H9 (cell line): ENCODE results near the gene B9D2. TPM values are rescaled to one million over a fixed set of nuclear protein-coding genes. Genes with fewer than 3 reads are reported as not detected.
A peak's percentile ranks its signal among the peaks of the same experiment; 100 is the strongest.

Experiments
- DNase-seq: peaks from one replicate; pipeline ENCODE4 v3.0.0-alpha.2; 2017
- H2AFZ ChIP-seq: one replicate; pipeline ENCODE4 v1.6.1; 2013; ENCODE audit warnings: mild to moderate bottlenecking, low read length, control low read depth, moderate library complexity
- H2AK5ac ChIP-seq: 2 replicates; pipeline ENCODE4 v1.6.1; 2013; ENCODE audit warnings: low read length, control low read depth, mixed read lengths; ENCODE audit not compliant: insufficient read length
- H2BK120ac ChIP-seq: one replicate; pipeline ENCODE4 v1.6.1; 2013; ENCODE audit warnings: low read depth, mild to moderate bottlenecking, low read length, control low read depth, inconsistent platforms; ENCODE audit not compliant: poor library complexity, severe bottlenecking
- H2BK12ac ChIP-seq: 2 replicates; pipeline ENCODE4 v1.6.1; 2013; ENCODE audit warnings: low read length, control low read depth, mixed read lengths, low read depth; ENCODE audit not compliant: insufficient read length
- H2BK15ac ChIP-seq: 2 replicates; pipeline ENCODE4 v1.6.1; 2013; ENCODE audit warnings: low read depth, low read length, control low read depth
- H2BK20ac ChIP-seq: one replicate; pipeline ENCODE4 v1.6.1; 2013; ENCODE audit warnings: low read depth, mild to moderate bottlenecking, low read length, control low read depth, inconsistent platforms; ENCODE audit not compliant: poor library complexity, severe bottlenecking
- H2BK5ac ChIP-seq: 2 replicates; pipeline ENCODE4 v1.6.1; 2013; ENCODE audit warnings: low read length, control low read depth, mixed read lengths; ENCODE audit not compliant: insufficient read length
- H3K14ac ChIP-seq: 2 replicates; pipeline ENCODE4 v1.6.1; 2013; ENCODE audit warnings: low read length, control low read depth; ENCODE audit not compliant: insufficient read depth
- H3K18ac ChIP-seq: 2 replicates; pipeline ENCODE4 v1.6.1; 2013; ENCODE audit warnings: low read depth, mild to moderate bottlenecking, mixed read lengths, low read length, control low read depth; ENCODE audit not compliant: insufficient read length
- H3K23ac ChIP-seq: 2 replicates; pipeline ENCODE4 v1.6.1; 2013; ENCODE audit warnings: low read length, control low read depth, mixed read lengths, low read depth; ENCODE audit not compliant: insufficient read length
- H3K23me2 ChIP-seq: 2 replicates; pipeline ENCODE4 v1.6.1; 2013; ENCODE audit warnings: low read depth, mild to moderate bottlenecking, mixed read lengths, low read length, control low read depth; ENCODE audit not compliant: insufficient read length, poor library complexity, severe bottlenecking
- H3K27ac ChIP-seq: 2 replicates; pipeline ENCODE4 v1.5.1; 2013; ENCODE audit warnings: low read length, control low read depth, mixed read lengths, low read depth; ENCODE audit not compliant: insufficient read length
- H3K27me3 ChIP-seq: 2 replicates; pipeline ENCODE4 v1.6.1; 2013; ENCODE audit warnings: low read length, control low read depth, inconsistent platforms; ENCODE audit not compliant: insufficient read depth
- H3K4ac ChIP-seq: 2 replicates; pipeline ENCODE4 v1.6.1; 2013; ENCODE audit warnings: low read depth, mild to moderate bottlenecking, control low read depth, inconsistent platforms, low read length, moderate library complexity
- H3K4me1 ChIP-seq: 2 replicates; pipeline ENCODE4 v1.6.1; 2013; ENCODE audit warnings: low read length, control low read depth, inconsistent platforms; ENCODE audit not compliant: insufficient read depth
- H3K4me2 ChIP-seq: 2 replicates; pipeline ENCODE4 v1.6.1; 2013; ENCODE audit warnings: low read length, control low read depth, mixed read lengths; ENCODE audit not compliant: insufficient read length, insufficient read depth
- H3K56ac ChIP-seq: 2 replicates; pipeline ENCODE4 v1.6.1; 2013; ENCODE audit warnings: low read depth, mild to moderate bottlenecking, mixed read lengths, low read length, control low read depth; ENCODE audit not compliant: insufficient read length
- H3K79me1 ChIP-seq: 2 replicates; pipeline ENCODE4 v1.6.1; 2013; ENCODE audit warnings: low read depth, mild to moderate bottlenecking, moderate library complexity, low read length, control low read depth, inconsistent platforms; ENCODE audit not compliant: insufficient read depth, poor library complexity, severe bottlenecking
- H3K79me2 ChIP-seq: 2 replicates; pipeline ENCODE4 v1.6.1; 2013; ENCODE audit warnings: low read length, control low read depth, inconsistent platforms; ENCODE audit not compliant: insufficient read depth
- H3K9ac ChIP-seq: 2 replicates; pipeline ENCODE4 v1.6.1; 2013; ENCODE audit warnings: low read length, control low read depth, mixed read lengths; ENCODE audit not compliant: insufficient read length; ENCODE audit errors: extremely low read depth
- H3K9me3 ChIP-seq: one replicate; pipeline ENCODE4 v1.6.1; 2013; ENCODE audit warnings: low read depth, low read length, inconsistent platforms; ENCODE audit not compliant: control insufficient read depth
- H3T11ph ChIP-seq: one replicate; pipeline ENCODE4 v1.6.1; 2013; ENCODE audit warnings: mild to moderate bottlenecking, low read length, control low read depth, inconsistent platforms
- H4K20me1 ChIP-seq: one replicate; pipeline ENCODE4 v1.6.1; 2013; ENCODE audit not compliant: control insufficient read depth, insufficient read length, insufficient read depth
- H4K5ac ChIP-seq: 2 replicates; pipeline ENCODE4 v1.6.1; 2013; ENCODE audit warnings: low read depth, mild to moderate bottlenecking, mixed read lengths, low read length, control low read depth; ENCODE audit not compliant: insufficient read length
- H4K8ac ChIP-seq: replicated peaks from 2 replicates; pipeline ENCODE4 v1.6.1; 2013; ENCODE audit warnings: low read length, control low read depth, mixed read lengths, low read depth; ENCODE audit not compliant: insufficient read length
- H4K91ac ChIP-seq: 2 replicates; pipeline ENCODE4 v1.6.1; 2013; ENCODE audit warnings: low read depth, mild to moderate bottlenecking, moderate library complexity, mixed read lengths, low read length, control low read depth; ENCODE audit not compliant: insufficient read length
- H3K27ac Mint-ChIP-seq, 3 experiments: 2 replicates in 2 of 3; 3 replicates in 1 of 3; pipeline ENCODE4 v1.8.0; 2020 to 2021; ENCODE audit warnings: mixed read lengths in 3 of 3, mild to moderate bottlenecking in 1 of 3, moderate library complexity in 1 of 3
- H3K27me3 Mint-ChIP-seq: 2 replicates; pipeline ENCODE4 v1.8.0; 2021; ENCODE audit warnings: low read depth, mild to moderate bottlenecking, moderate library complexity, mixed read lengths
- H3K36me3 Mint-ChIP-seq, 3 experiments: 2 replicates in 2 of 3; 3 replicates in 1 of 3; pipeline ENCODE4 v1.8.0; 2020 to 2021; ENCODE audit warnings: low read depth in 3 of 3, mixed read lengths in 3 of 3; ENCODE audit not compliant: insufficient read depth in 1 of 3
- H3K4me1 Mint-ChIP-seq, 2 experiments: 2 replicates each; pipeline ENCODE4 v1.8.0; 2020; ENCODE audit warnings: mixed read lengths in 2 of 2
- H3K4me3 Mint-ChIP-seq, 2 experiments: 2 replicates in 1 of 2; 3 replicates in 1 of 2; pipeline ENCODE4 v1.8.0; 2020 to 2021; ENCODE audit warnings: mild to moderate bottlenecking in 2 of 2, mixed read lengths in 2 of 2, moderate library complexity in 1 of 2
- H3K9me3 Mint-ChIP-seq, 2 experiments: 2 replicates in 1 of 2; 3 replicates in 1 of 2; pipeline ENCODE4 v1.8.0; 2020; ENCODE audit warnings: mild to moderate bottlenecking in 2 of 2, mixed read lengths in 2 of 2, moderate library complexity in 1 of 2
- WGBS: extraction: QIAGEN DNeasy Blood & Tissue Kit; methylation state at CpG from one replicate; pipeline ENCODE4 v1.1.7; 2013; ENCODE audit warnings: missing lambda C conversion rate, low lambda C conversion rate, mixed read lengths; ENCODE audit not compliant: insufficient read length; ENCODE audit errors: extremely low coverage; 5-methylcytosine and 5-hydroxymethylcytosine counted together
- total RNA-seq: library from RNA; stranded (reverse); gene quantifications from 2 replicates; pipeline ENCODE4 v1.2.1, GENCODE V29; 2021
- TF ChIP-seq, protein P1 (sequence below): fragments of 200-600 bp; sonication (generic); conservative IDR thresholded peaks from 3 replicates; pipeline ENCODE4 v1.8.0; 2021; ENCODE audit warnings: antibody characterized with exemption, mild to moderate bottlenecking

The B9D2 gene
- total RNA-seq, 1 experiment from 2014 or later: 4.8 TPM

- Histone ChIP-seq H4K20me1 (no peaks in the 10 kb centered on the region), H2BK20ac (no peak overlapping the region), H4K8ac (no peak overlapping the region), H2BK15ac (no peak overlapping the region), H3K27ac (no peak overlapping the region), H3K18ac (no peak overlapping the region), H3K23me2 (peaks cover 26% of the 10 kb centered on the region), H2BK120ac (no peak overlapping the region), H2AK5ac (no peak overlapping the region), H3K9ac (no peak overlapping the region), H3K4ac (no peak overlapping the region), H3K79me1 (no peaks in the 10 kb centered on the region), H3K4me2 (peak overlapping the region; percentile 63), H3K23ac (no peak overlapping the region), H2BK12ac (no peak overlapping the region), H3K79me2 (no peaks in the 10 kb centered on the region), H2AFZ (no peak overlapping the region), H3K56ac (no peak overlapping the region), H2BK5ac (no peak overlapping the region), H3K4me1 (no peaks in the 10 kb centered on the region; the same call in 1 of the 2 replicates), H3T11ph (no peak overlapping the region), H4K91ac (no peak overlapping the region), H3K27me3 (peaks cover 10% of the 10 kb centered on the region; the same call in 1 of the 2 replicates), H4K5ac (no peak overlapping the region), H3K9me3 (no peaks in the 10 kb centered on the region), H3K14ac (no peak overlapping the region)
- peaks cover 44% of the 10 kb centered on the region for H3K27me3 Mint-ChIP-seq
- DNase-seq: no peak
- no peaks in the 10 kb centered on the region; a peak in 1 of 5 replicates for H3K9me3 Mint-ChIP-seq
- peak overlapping the region; percentile 75 to 93 for H3K4me3 Mint-ChIP-seq
- TF ChIP-seq, protein P1, sequence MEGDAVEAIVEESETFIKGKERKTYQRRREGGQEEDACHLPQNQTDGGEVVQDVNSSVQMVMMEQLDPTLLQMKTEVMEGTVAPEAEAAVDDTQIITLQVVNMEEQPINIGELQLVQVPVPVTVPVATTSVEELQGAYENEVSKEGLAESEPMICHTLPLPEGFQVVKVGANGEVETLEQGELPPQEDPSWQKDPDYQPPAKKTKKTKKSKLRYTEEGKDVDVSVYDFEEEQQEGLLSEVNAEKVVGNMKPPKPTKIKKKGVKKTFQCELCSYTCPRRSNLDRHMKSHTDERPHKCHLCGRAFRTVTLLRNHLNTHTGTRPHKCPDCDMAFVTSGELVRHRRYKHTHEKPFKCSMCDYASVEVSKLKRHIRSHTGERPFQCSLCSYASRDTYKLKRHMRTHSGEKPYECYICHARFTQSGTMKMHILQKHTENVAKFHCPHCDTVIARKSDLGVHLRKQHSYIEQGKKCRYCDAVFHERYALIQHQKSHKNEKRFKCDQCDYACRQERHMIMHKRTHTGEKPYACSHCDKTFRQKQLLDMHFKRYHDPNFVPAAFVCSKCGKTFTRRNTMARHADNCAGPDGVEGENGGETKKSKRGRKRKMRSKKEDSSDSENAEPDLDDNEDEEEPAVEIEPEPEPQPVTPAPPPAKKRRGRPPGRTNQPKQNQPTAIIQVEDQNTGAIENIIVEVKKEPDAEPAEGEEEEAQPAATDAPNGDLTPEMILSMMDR: no peak
- no peak overlapping the region for H3K27ac Mint-ChIP-seq
- peaks cover 20 to 22% of the 10 kb centered on the region in 2 experiments for H3K4me1 Mint-ChIP-seq
- peaks cover 0 to 21% (median 3%) of the 10 kb centered on the region in 3 experiments; a peak in 4 of 7 replicates for H3K36me3 Mint-ChIP-seq
- WGBS: no CpG with 5 or more reads among the region's 12 CpGs
Observed at GRCh38 chr19:41352279-41352608, 11.7 kb downstream of the B9D2 start.
